Measurements from ENCODE around the gene C2CD4B.

The C2CD4B gene

DNA sequence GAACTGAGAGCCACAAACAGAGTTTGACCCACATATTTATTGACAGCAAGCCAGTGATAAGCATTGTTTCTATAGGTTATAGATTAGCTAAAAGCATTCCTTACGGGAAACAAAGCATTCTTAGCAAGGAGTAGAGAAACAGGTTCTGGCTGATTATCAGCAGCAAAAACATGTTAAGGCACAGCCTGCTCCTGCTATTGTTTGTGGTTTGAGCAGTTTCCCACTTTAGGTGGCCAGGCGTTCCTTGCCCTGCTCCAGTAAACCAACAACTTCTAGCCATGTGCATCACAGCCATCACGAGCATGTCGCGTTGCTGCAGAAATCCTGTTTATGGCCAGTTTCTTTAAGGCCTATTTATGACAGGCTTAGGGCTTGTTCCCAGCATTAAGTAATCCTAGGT lies 44.7 kb upstream of the C2CD4B start:
- Histone ChIP-seq H3K27me3 (ENCODE audit: insufficient read depth, poor library complexity, severe bottlenecking) (no peaks in the 10 kb centered on the region), H3K27ac (replicated peaks) (no peak overlapping the region), H3K4me3 (replicated peaks; ENCODE audit: insufficient read depth, low read length) (no peak overlapping the region)
- DNase-seq (ENCODE audit: low read depth in 1 of 2, low spot score in 1 of 2), result no peak
- TF ChIP-seq GABPA (IDR thresholded peaks at IDR 0.05; ENCODE audit: low read depth), result no peak
- TF ChIP-seq, protein P1, sequence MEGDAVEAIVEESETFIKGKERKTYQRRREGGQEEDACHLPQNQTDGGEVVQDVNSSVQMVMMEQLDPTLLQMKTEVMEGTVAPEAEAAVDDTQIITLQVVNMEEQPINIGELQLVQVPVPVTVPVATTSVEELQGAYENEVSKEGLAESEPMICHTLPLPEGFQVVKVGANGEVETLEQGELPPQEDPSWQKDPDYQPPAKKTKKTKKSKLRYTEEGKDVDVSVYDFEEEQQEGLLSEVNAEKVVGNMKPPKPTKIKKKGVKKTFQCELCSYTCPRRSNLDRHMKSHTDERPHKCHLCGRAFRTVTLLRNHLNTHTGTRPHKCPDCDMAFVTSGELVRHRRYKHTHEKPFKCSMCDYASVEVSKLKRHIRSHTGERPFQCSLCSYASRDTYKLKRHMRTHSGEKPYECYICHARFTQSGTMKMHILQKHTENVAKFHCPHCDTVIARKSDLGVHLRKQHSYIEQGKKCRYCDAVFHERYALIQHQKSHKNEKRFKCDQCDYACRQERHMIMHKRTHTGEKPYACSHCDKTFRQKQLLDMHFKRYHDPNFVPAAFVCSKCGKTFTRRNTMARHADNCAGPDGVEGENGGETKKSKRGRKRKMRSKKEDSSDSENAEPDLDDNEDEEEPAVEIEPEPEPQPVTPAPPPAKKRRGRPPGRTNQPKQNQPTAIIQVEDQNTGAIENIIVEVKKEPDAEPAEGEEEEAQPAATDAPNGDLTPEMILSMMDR (IDR thresholded peaks at IDR 0.05; ENCODE audit: insufficient read depth, low read length), result no peak
- no peak for TF ChIP-seq SPI1 (IDR thresholded peaks at IDR 0.05; ENCODE audit: borderline replicate concordance, low read depth)
- TF ChIP-seq, protein P2, sequence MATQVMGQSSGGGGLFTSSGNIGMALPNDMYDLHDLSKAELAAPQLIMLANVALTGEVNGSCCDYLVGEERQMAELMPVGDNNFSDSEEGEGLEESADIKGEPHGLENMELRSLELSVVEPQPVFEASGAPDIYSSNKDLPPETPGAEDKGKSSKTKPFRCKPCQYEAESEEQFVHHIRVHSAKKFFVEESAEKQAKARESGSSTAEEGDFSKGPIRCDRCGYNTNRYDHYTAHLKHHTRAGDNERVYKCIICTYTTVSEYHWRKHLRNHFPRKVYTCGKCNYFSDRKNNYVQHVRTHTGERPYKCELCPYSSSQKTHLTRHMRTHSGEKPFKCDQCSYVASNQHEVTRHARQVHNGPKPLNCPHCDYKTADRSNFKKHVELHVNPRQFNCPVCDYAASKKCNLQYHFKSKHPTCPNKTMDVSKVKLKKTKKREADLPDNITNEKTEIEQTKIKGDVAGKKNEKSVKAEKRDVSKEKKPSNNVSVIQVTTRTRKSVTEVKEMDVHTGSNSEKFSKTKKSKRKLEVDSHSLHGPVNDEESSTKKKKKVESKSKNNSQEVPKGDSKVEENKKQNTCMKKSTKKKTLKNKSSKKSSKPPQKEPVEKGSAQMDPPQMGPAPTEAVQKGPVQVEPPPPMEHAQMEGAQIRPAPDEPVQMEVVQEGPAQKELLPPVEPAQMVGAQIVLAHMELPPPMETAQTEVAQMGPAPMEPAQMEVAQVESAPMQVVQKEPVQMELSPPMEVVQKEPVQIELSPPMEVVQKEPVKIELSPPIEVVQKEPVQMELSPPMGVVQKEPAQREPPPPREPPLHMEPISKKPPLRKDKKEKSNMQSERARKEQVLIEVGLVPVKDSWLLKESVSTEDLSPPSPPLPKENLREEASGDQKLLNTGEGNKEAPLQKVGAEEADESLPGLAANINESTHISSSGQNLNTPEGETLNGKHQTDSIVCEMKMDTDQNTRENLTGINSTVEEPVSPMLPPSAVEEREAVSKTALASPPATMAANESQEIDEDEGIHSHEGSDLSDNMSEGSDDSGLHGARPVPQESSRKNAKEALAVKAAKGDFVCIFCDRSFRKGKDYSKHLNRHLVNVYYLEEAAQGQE (IDR thresholded peaks at IDR 0.05; ENCODE audit: insufficient replicate concordance, low read depth), result no peak
- TF ChIP-seq POLR2AphosphoS5 (IDR thresholded peaks at IDR 0.05; ENCODE audit: low read depth), result no peak

DNA sequence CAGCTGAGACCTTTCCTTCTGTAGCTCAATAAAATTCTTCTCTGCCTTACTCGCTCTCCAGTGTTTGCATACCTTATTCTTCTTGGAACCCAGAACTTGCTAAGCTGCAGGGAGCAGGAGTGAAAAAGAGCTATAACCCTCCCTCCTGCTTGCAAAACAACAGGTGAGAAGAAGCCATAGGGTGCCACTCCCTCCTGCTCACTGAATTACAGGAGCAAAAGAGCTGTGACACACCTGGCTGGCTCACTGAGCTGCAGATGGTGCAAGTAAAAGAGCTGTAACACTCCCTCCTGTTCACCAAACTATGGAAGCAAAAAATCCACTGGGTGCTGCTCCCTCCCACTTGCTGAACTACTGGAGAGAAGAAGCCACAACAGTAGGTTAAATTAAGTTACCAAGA lies 44.2 kb upstream of the C2CD4B start:
- no peak overlapping the region for H3K4me3 ChIP-seq (replicated peaks; ENCODE audit: insufficient read depth, low read length)
- no peak overlapping the region for H3K27ac ChIP-seq (replicated peaks)
- no peak for DNase-seq (ENCODE audit: low read depth in 1 of 2, low spot score in 1 of 2)
- H3K27me3 ChIP-seq (ENCODE audit: insufficient read depth, poor library complexity, severe bottlenecking), result no peaks in the 10 kb centered on the region
- no peak for TF ChIP-seq SPI1 (IDR thresholded peaks at IDR 0.05; ENCODE audit: borderline replicate concordance, low read depth)
- TF ChIP-seq, protein P1 (IDR thresholded peaks at IDR 0.05; ENCODE audit: insufficient read depth, low read length), result no peak
- TF ChIP-seq GABPA (IDR thresholded peaks at IDR 0.05; ENCODE audit: low read depth), result no peak
- TF ChIP-seq POLR2AphosphoS5 (IDR thresholded peaks at IDR 0.05; ENCODE audit: low read depth), result no peak
- TF ChIP-seq, protein P2 (IDR thresholded peaks at IDR 0.05; ENCODE audit: insufficient replicate concordance, low read depth), result no peak

DNA sequence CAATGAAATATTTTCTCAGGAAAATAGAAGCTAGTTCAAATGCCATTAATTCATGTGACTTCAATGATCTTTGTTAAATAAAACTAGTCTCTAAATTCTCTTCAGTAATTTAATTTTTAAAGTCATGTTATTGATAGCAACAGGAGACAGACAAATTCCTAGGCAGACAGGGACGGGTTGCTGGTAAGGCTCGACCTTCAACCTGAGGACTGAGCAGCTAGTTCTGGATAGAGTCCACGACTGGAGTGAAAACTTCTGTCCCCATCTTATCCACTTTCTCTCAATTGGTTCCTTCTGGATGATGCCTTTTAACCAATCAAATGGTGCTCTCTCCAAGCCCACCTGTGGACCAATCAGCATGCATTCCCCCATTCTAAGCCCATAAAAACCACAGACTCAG lies 43.8 kb upstream of the C2CD4B start:
- no peaks in the 10 kb centered on the region for H3K27me3 ChIP-seq (ENCODE audit: insufficient read depth, poor library complexity, severe bottlenecking)
- H3K4me3 ChIP-seq (replicated peaks; ENCODE audit: insufficient read depth, low read length), result no peak overlapping the region
- no peak for TF ChIP-seq GABPA (IDR thresholded peaks at IDR 0.05; ENCODE audit: low read depth)
- no peak for TF ChIP-seq POLR2AphosphoS5 (IDR thresholded peaks at IDR 0.05; ENCODE audit: low read depth)
- TF ChIP-seq, protein P1 (IDR thresholded peaks at IDR 0.05; ENCODE audit: insufficient read depth, low read length), result no peak
- TF ChIP-seq, protein P2 (IDR thresholded peaks at IDR 0.05; ENCODE audit: insufficient replicate concordance, low read depth), result no peak
- no peak for TF ChIP-seq SPI1 (IDR thresholded peaks at IDR 0.05; ENCODE audit: borderline replicate concordance, low read depth)
- no peak for DNase-seq (ENCODE audit: low read depth in 1 of 2, low spot score in 1 of 2)
- H3K27ac ChIP-seq (replicated peaks), result no peak overlapping the region

Data from HL-60 (cell line).